ENCODE data around the gene HOXC9. TPM values are rescaled to one million over a fixed set of nuclear protein-coding genes. Genes with fewer than 3 reads are reported as not detected.
A peak's percentile ranks its signal among the peaks of the same experiment; 100 is the strongest.

Gene HOXC9
- total RNA-seq = not detected

- no peak for DNase-seq (ENCODE audit: low read depth in 2 of 3, low spot score in 2 of 3)
These were observed at the start of gene HOXC9 for GRCh38 chr12:54000116-54001114. TSS of gene HOXC9 (plus strand) at chr12:54000161. CDS start at chr12:54000189, 28 bp downstream.

- DNase-seq (ENCODE audit: low read depth in 2 of 3, low spot score in 2 of 3) = no peak
These were observed 49.6 kb upstream of the HOXC9 start for GRCh38 chr12:53950437-53950773.

GRCh38 chr12:53950789-53951576, 49.0 kb upstream of the HOXC9 start:
- no peak for DNase-seq (ENCODE audit: low read depth in 2 of 3, low spot score in 2 of 3)

GRCh38 chr12:53951577-53952334, 48.2 kb upstream of the HOXC9 start:
- DNase-seq (ENCODE audit: low read depth in 2 of 3, low spot score in 2 of 3) = no peak

GRCh38 chr12:53952335-53952694, 47.6 kb upstream of the HOXC9 start:
- DNase-seq (ENCODE audit: low read depth in 2 of 3, low spot score in 2 of 3) = no peak

GRCh38 chr12:53952871-53953734, 46.9 kb upstream of the HOXC9 start:
- no peak for DNase-seq (ENCODE audit: low read depth in 2 of 3, low spot score in 2 of 3)

GRCh38 chr12:53953831-53954693, 45.9 kb upstream of the HOXC9 start:
- DNase-seq (ENCODE audit: low read depth in 2 of 3, low spot score in 2 of 3) = no peak

- no peak for DNase-seq (ENCODE audit: low read depth in 2 of 3, low spot score in 2 of 3)
These were observed 45.3 kb upstream of the HOXC9 start, which contains the start of gene HOXC12 for GRCh38 chr12:53954694-53955035. TSS of gene HOXC12 (plus strand) at chr12:53954903. CDS start at chr12:53954930, 27 bp downstream.

- DNase-seq (ENCODE audit: low read depth in 2 of 3, low spot score in 2 of 3) = no peak
These were observed 44.8 kb upstream of the HOXC9 start for GRCh38 chr12:53955036-53955775.

- DNase-seq (ENCODE audit: low read depth in 2 of 3, low spot score in 2 of 3) = no peak
These were observed 44.1 kb upstream of the HOXC9 start for GRCh38 chr12:53955776-53956250.

- DNase-seq (ENCODE audit: low read depth in 2 of 3, low spot score in 2 of 3) = peak in 2 of 3 donors; percentile 51 to 68
These were observed 43.6 kb upstream of the HOXC9 start for GRCh38 chr12:53956251-53956887.

GRCh38 chr12:53956914-53957536, 42.9 kb upstream of the HOXC9 start:
- DNase-seq (ENCODE audit: low read depth in 2 of 3, low spot score in 2 of 3) = no peak

- DNase-seq (ENCODE audit: low read depth in 2 of 3, low spot score in 2 of 3) = no peak
These were observed 41.8 kb upstream of the HOXC9 start for GRCh38 chr12:53958128-53958527.

- DNase-seq (ENCODE audit: low read depth in 2 of 3, low spot score in 2 of 3) = no peak
These were observed 40.6 kb upstream of the HOXC9 start for GRCh38 chr12:53959314-53959713.

GRCh38 chr12:53960187-53961024, 39.6 kb upstream of the HOXC9 start:
- no peak for DNase-seq (ENCODE audit: low read depth in 2 of 3, low spot score in 2 of 3)

GRCh38 chr12:53961025-53961761, 38.8 kb upstream of the HOXC9 start:
- no peak for DNase-seq (ENCODE audit: low read depth in 2 of 3, low spot score in 2 of 3)

Data from hematopoietic multipotent progenitor cell (in vitro differentiated cells).